ENCODE data around the gene FBXO4. TPM values are rescaled to one million over a fixed set of nuclear protein-coding genes. Genes with fewer than 3 reads are reported as not detected.

FBXO4 gene
- total RNA-seq, 1 experiment from 2014 or later, result 9.6 TPM

DNA sequence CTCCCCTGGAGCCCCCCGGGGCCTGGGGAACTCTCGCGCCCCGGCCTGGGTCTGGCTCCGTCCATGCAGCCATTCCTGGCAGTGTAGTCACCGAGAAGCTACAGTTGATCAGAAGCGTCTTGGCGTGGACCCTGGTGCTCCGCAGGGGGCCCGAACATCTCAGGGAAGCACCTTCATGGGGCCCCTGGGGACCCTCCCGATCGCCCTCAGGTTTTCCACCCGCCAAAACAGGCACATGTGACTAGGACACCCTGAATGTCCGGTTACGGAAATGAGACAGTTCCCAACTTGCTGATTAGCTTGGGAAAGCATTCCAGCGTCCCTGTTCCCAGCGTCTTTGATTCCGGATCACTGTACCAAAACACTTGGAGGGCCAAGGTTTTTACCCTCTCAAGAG lies 472 bp downstream of the FBXO4 start:
- Histone ChIP-seq H3K27ac (ENCODE audit: low read depth, low read length, poor library complexity, severe bottlenecking) (peak overlapping the region; percentile 93), H3K4me1 (ENCODE audit: insufficient read depth, low read length, poor library complexity, severe bottlenecking) (peaks cover 5% of the 10 kb centered on the region), H3K27me3 (replicated peaks; ENCODE audit: insufficient read depth, low read depth, low read length, poor library complexity) (no peaks in the 10 kb centered on the region), H3K36me3 (ENCODE audit: insufficient read depth, low read length, poor library complexity, severe bottlenecking) (peaks cover 3% of the 10 kb centered on the region), H3K4me3 (ENCODE audit: low read depth, low read length, poor library complexity, severe bottlenecking) (peak overlapping the region; percentile 70), H3K9me3 (ENCODE audit: low read depth, low read length, poor library complexity, severe bottlenecking) (no peaks in the 10 kb centered on the region)
- BruUV-seq (replicated peaks), result no TSS peak
- POLR2A ChIA-PET (ENCODE audit: low non-redundant PET), result interaction anchor here (0.6 kb wide), 1 partner anchor 821 kb away, joined by 3 read pairs; no protein-coding TSS in a partner anchor
- no peak for TF ChIP-seq EZH2 (IDR thresholded peaks at IDR 0.05; ENCODE audit: borderline replicate concordance, low read depth, low read length, poor library complexity, severe bottlenecking)
- TF ChIP-seq CTCF (conservative IDR thresholded peaks at IDR 0.05; ENCODE audit: low read depth, low read length), result no peak
- CTCF ChIA-PET, result no interaction called here
- intact Hi-C loops (cut with micrococcal nuclease; ENCODE audit: unreplicated experiment), result no loop called here
- peak; percentile 46 for DNase-seq (ENCODE audit: low spot score)

DNA sequence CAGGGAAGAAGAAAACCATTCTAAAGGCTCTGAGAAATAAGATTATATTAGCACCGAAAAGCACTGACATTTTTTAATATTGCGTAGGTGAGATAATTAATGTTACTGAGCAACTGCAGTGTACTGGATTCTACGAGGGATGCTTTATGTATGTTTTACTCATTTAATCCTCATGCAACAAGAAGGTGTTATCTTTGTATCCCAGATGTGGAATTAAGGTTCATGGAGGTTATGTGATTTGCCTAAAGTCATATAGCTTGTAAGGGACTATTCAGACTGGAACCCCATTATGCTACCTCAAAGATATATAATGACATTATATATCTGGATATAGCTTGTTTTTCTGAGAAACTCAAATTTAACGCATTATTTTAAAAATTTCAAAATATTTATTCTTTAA lies 2.5 kb downstream of the FBXO4 start:
- peaks cover 5% of the 10 kb centered on the region for H3K4me1 ChIP-seq (ENCODE audit: insufficient read depth, low read length, poor library complexity, severe bottlenecking)
- TF ChIP-seq EZH2 (IDR thresholded peaks at IDR 0.05; ENCODE audit: borderline replicate concordance, low read depth, low read length, poor library complexity, severe bottlenecking), result no peak
- TF ChIP-seq CTCF (conservative IDR thresholded peaks at IDR 0.05; ENCODE audit: low read depth, low read length), result no peak
- H3K27ac ChIP-seq (ENCODE audit: low read depth, low read length, poor library complexity, severe bottlenecking), result no peak overlapping the region
- no peaks in the 10 kb centered on the region for H3K27me3 ChIP-seq (replicated peaks; ENCODE audit: insufficient read depth, low read depth, low read length, poor library complexity)
- no peaks in the 10 kb centered on the region for H3K9me3 ChIP-seq (ENCODE audit: low read depth, low read length, poor library complexity, severe bottlenecking)
- no TSS peak for BruUV-seq (replicated peaks)
- CTCF ChIA-PET, result no interaction called here
- H3K4me3 ChIP-seq (ENCODE audit: low read depth, low read length, poor library complexity, severe bottlenecking), result no peak overlapping the region
- intact Hi-C loops (cut with micrococcal nuclease; ENCODE audit: unreplicated experiment), result no loop called here
- POLR2A ChIA-PET (ENCODE audit: low non-redundant PET), result no interaction called here
- no peaks in the 10 kb centered on the region for H3K36me3 ChIP-seq (ENCODE audit: insufficient read depth, low read length, poor library complexity, severe bottlenecking)
- no peak for DNase-seq (ENCODE audit: low spot score)

DNA sequence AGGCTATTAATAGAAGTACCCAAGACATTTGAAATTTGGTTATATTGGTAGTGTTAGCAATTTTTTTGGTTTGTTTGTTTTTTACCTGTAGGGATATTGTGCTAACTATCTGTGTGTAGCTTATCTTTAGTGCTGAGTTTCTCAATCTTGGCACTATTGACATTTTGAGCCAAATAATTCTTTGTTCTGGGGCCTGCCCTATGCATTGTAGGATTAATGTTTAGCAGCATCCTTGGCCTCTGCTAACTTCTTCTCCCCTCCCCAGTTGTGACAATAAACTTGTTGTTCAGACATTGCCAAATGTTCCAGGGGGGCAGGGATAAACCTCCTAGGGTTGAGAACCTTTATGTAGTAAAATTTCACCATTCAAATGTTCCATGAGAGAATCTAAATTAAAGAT lies 4.0 kb downstream of the FBXO4 start:
- Histone ChIP-seq H3K27ac (ENCODE audit: low read depth, low read length, poor library complexity, severe bottlenecking) (no peak overlapping the region), H3K4me3 (ENCODE audit: low read depth, low read length, poor library complexity, severe bottlenecking) (no peak overlapping the region), H3K4me1 (ENCODE audit: insufficient read depth, low read length, poor library complexity, severe bottlenecking) (peaks cover 5% of the 10 kb centered on the region), H3K27me3 (replicated peaks; ENCODE audit: insufficient read depth, low read depth, low read length, poor library complexity) (no peaks in the 10 kb centered on the region), H3K36me3 (ENCODE audit: insufficient read depth, low read length, poor library complexity, severe bottlenecking) (no peaks in the 10 kb centered on the region), H3K9me3 (ENCODE audit: low read depth, low read length, poor library complexity, severe bottlenecking) (no peaks in the 10 kb centered on the region)
- BruUV-seq (replicated peaks), result no TSS peak
- TF ChIP-seq EZH2 (IDR thresholded peaks at IDR 0.05; ENCODE audit: borderline replicate concordance, low read depth, low read length, poor library complexity, severe bottlenecking), result no peak
- no peak for TF ChIP-seq CTCF (conservative IDR thresholded peaks at IDR 0.05; ENCODE audit: low read depth, low read length)
- no peak for DNase-seq (ENCODE audit: low spot score)
- ChIA-PET CTCF (no interaction called here), POLR2A (ENCODE audit: low non-redundant PET) (no interaction called here)
- intact Hi-C loops (cut with micrococcal nuclease; ENCODE audit: unreplicated experiment), result no loop called here
